ENCODE measurements around the gene PLRG1. TPM values are rescaled to one million over a fixed set of nuclear protein-coding genes. Genes with fewer than 3 reads are reported as not detected.

Gene PLRG1
- total RNA-seq, 2 experiments from 2014 or later, result 82.3 to 94.6 TPM

- POLR2A ChIA-PET, result no interaction called here
- no peak for DNase-seq
- CTCF ChIA-PET, result interaction anchor here (1.1 to 1.7 kb wide), 2 partner anchors 9 to 36 kb away, joined by 3 to 4 read pairs; partner anchors contain the start of gene PLRG1
- Mint-ChIP-seq H3K4me1 (no peaks in the 10 kb centered on the region), H3K36me3 (ENCODE audit: low read depth) (no peaks in the 10 kb centered on the region), H3K4me3 (no peak overlapping the region), H3K27ac (no peak overlapping the region), H3K9me3 (no peaks in the 10 kb centered on the region), H3K27me3 (peaks cover 22% of the 10 kb centered on the region)
Measured at GRCh38 chr4:154585369-154586018, 35.3 kb upstream of the PLRG1 start.

- no peak for DNase-seq
- no peaks in the 10 kb centered on the region for H3K4me1 Mint-ChIP-seq
- no peaks in the 10 kb centered on the region for H3K36me3 Mint-ChIP-seq (ENCODE audit: low read depth)
- H3K27ac Mint-ChIP-seq, result no peak overlapping the region
- peaks cover 13% of the 10 kb centered on the region for H3K27me3 Mint-ChIP-seq
- CTCF ChIA-PET, result interaction anchor here (1.1 to 1.7 kb wide), 2 partner anchors 10 to 34 kb away, joined by 3 to 4 read pairs; partner anchors contain the start of gene PLRG1
- POLR2A ChIA-PET, result no interaction called here
- H3K4me3 Mint-ChIP-seq, result no peak overlapping the region
- H3K9me3 Mint-ChIP-seq, result no peaks in the 10 kb centered on the region
Measured at GRCh38 chr4:154584259-154584658, 34.1 kb upstream of the PLRG1 start.

- CTCF ChIA-PET, result interaction anchor here (1.7 kb wide), 1 partner anchor 34 kb away, joined by 4 read pairs; the partner anchor contains the start of gene PLRG1
- no peaks in the 10 kb centered on the region for H3K9me3 Mint-ChIP-seq
- POLR2A ChIA-PET, result no interaction called here
- DNase-seq, result no peak
- H3K4me3 Mint-ChIP-seq, result no peak overlapping the region
- H3K27me3 Mint-ChIP-seq, result peaks cover 16% of the 10 kb centered on the region
- H3K27ac Mint-ChIP-seq, result no peak overlapping the region
- H3K4me1 Mint-ChIP-seq, result no peaks in the 10 kb centered on the region
- no peaks in the 10 kb centered on the region for H3K36me3 Mint-ChIP-seq (ENCODE audit: low read depth)
Measured at GRCh38 chr4:154583677-154584076, 33.5 kb upstream of the PLRG1 start.

- H3K27me3 Mint-ChIP-seq, result peaks cover 16% of the 10 kb centered on the region
- ChIA-PET CTCF (no interaction called here), POLR2A (no interaction called here)
- no peak overlapping the region for H3K4me3 Mint-ChIP-seq
- no peaks in the 10 kb centered on the region for H3K4me1 Mint-ChIP-seq
- H3K36me3 Mint-ChIP-seq (ENCODE audit: low read depth), result no peaks in the 10 kb centered on the region
- no peak overlapping the region for H3K27ac Mint-ChIP-seq
- no peak for DNase-seq
- H3K9me3 Mint-ChIP-seq, result no peaks in the 10 kb centered on the region
Measured at GRCh38 chr4:154583230-154583629, 33.0 kb upstream of the PLRG1 start.

- H3K27me3 Mint-ChIP-seq, result peaks cover 16% of the 10 kb centered on the region
- H3K36me3 Mint-ChIP-seq (ENCODE audit: low read depth), result no peaks in the 10 kb centered on the region
- H3K4me1 Mint-ChIP-seq, result no peaks in the 10 kb centered on the region
- ChIA-PET POLR2A (no interaction called here), CTCF (no interaction called here)
- no peak overlapping the region for H3K4me3 Mint-ChIP-seq
- DNase-seq, result no peak
- H3K27ac Mint-ChIP-seq, result no peak overlapping the region
- H3K9me3 Mint-ChIP-seq, result no peaks in the 10 kb centered on the region
Measured at GRCh38 chr4:154582723-154583122, 32.5 kb upstream of the PLRG1 start.

GRCh38 chr4:154579927-154580326 is 29.7 kb upstream of the PLRG1 start:
- H3K27me3 Mint-ChIP-seq, result peaks cover 14% of the 10 kb centered on the region
- no peaks in the 10 kb centered on the region for H3K36me3 Mint-ChIP-seq (ENCODE audit: low read depth)
- H3K27ac Mint-ChIP-seq, result no peak overlapping the region
- no peaks in the 10 kb centered on the region for H3K9me3 Mint-ChIP-seq
- ChIA-PET POLR2A (no interaction called here), CTCF (no interaction called here)
- no peak overlapping the region for H3K4me3 Mint-ChIP-seq
- H3K4me1 Mint-ChIP-seq, result no peaks in the 10 kb centered on the region
- DNase-seq, result no peak

GRCh38 chr4:154578919-154579318 is 28.7 kb upstream of the PLRG1 start:
- Mint-ChIP-seq H3K9me3 (no peaks in the 10 kb centered on the region), H3K36me3 (ENCODE audit: low read depth) (no peaks in the 10 kb centered on the region), H3K4me3 (no peak overlapping the region), H3K4me1 (no peaks in the 10 kb centered on the region), H3K27me3 (peaks cover 16% of the 10 kb centered on the region), H3K27ac (no peak overlapping the region)
- CTCF ChIA-PET, result interaction anchor here (0.6 kb wide), 1 partner anchor 20 kb away, joined by 3 read pairs; no protein-coding TSS in a partner anchor
- POLR2A ChIA-PET, result no interaction called here
- DNase-seq, result no peak

- POLR2A ChIA-PET, result no interaction called here
- no peak overlapping the region for H3K27ac Mint-ChIP-seq
- H3K4me1 Mint-ChIP-seq, result no peaks in the 10 kb centered on the region
- H3K4me3 Mint-ChIP-seq, result no peak overlapping the region
- CTCF ChIA-PET, result no interaction called here
- H3K27me3 Mint-ChIP-seq, result peaks cover 16% of the 10 kb centered on the region
- H3K9me3 Mint-ChIP-seq, result no peaks in the 10 kb centered on the region
- no peaks in the 10 kb centered on the region for H3K36me3 Mint-ChIP-seq (ENCODE audit: low read depth)
- no peak for DNase-seq
Measured at GRCh38 chr4:154577324-154577723, 27.1 kb upstream of the PLRG1 start.

GRCh38 chr4:154574311-154574710 is 24.1 kb upstream of the PLRG1 start:
- Mint-ChIP-seq H3K27ac (no peak overlapping the region), H3K4me1 (no peaks in the 10 kb centered on the region), H3K4me3 (no peak overlapping the region), H3K9me3 (no peaks in the 10 kb centered on the region), H3K36me3 (ENCODE audit: low read depth) (no peaks in the 10 kb centered on the region), H3K27me3 (peaks cover 7% of the 10 kb centered on the region)
- ChIA-PET CTCF (no interaction called here), POLR2A (no interaction called here)
- no peak for DNase-seq

GRCh38 chr4:154573190-154573870 is 23.1 kb upstream of the PLRG1 start:
- Mint-ChIP-seq H3K4me3 (no peak overlapping the region), H3K9me3 (no peaks in the 10 kb centered on the region), H3K27ac (no peak overlapping the region), H3K36me3 (ENCODE audit: low read depth) (no peaks in the 10 kb centered on the region), H3K4me1 (no peaks in the 10 kb centered on the region), H3K27me3 (peaks cover 5% of the 10 kb centered on the region)
- CTCF ChIA-PET, result no interaction called here
- DNase-seq, result no peak
- POLR2A ChIA-PET, result no interaction called here

- no peak for DNase-seq
- no peak overlapping the region for H3K27ac Mint-ChIP-seq
- CTCF ChIA-PET, result no interaction called here
- H3K9me3 Mint-ChIP-seq, result no peaks in the 10 kb centered on the region
- H3K4me3 Mint-ChIP-seq, result no peak overlapping the region
- H3K4me1 Mint-ChIP-seq, result no peaks in the 10 kb centered on the region
- no peaks in the 10 kb centered on the region for H3K36me3 Mint-ChIP-seq (ENCODE audit: low read depth)
- POLR2A ChIA-PET, result no interaction called here
- H3K27me3 Mint-ChIP-seq, result peaks cover 2% of the 10 kb centered on the region
Measured at GRCh38 chr4:154569584-154569983, 19.4 kb upstream of the PLRG1 start.

- Mint-ChIP-seq H3K4me1 (no peaks in the 10 kb centered on the region), H3K27me3 (peaks cover 2% of the 10 kb centered on the region), H3K4me3 (no peak overlapping the region), H3K9me3 (no peaks in the 10 kb centered on the region), H3K27ac (no peak overlapping the region), H3K36me3 (ENCODE audit: low read depth) (no peaks in the 10 kb centered on the region)
- ChIA-PET POLR2A (no interaction called here), CTCF (no interaction called here)
- DNase-seq, result no peak
Measured at GRCh38 chr4:154569028-154569427, 18.8 kb upstream of the PLRG1 start.

GRCh38 chr4:154566639-154567204 is 16.5 kb upstream of the PLRG1 start:
- ChIA-PET POLR2A (no interaction called here), CTCF (no interaction called here)
- H3K36me3 Mint-ChIP-seq (ENCODE audit: low read depth), result no peaks in the 10 kb centered on the region
- no peak overlapping the region for H3K27ac Mint-ChIP-seq
- H3K9me3 Mint-ChIP-seq, result no peaks in the 10 kb centered on the region
- peaks cover 9% of the 10 kb centered on the region for H3K27me3 Mint-ChIP-seq
- DNase-seq, result no peak
- H3K4me1 Mint-ChIP-seq, result no peaks in the 10 kb centered on the region
- no peak overlapping the region for H3K4me3 Mint-ChIP-seq
